ENCODE results near the gene PIP5K1C. TPM values are rescaled to one million over a fixed set of nuclear protein-coding genes. Genes with fewer than 3 reads are reported as not detected.
A peak's percentile ranks its signal among the peaks of the same experiment; 100 is the strongest.

Gene PIP5K1C
- total and polyA plus RNA-seq, 9 of the 15 experiments (the other 6 are each of a cell fraction or from before 2014, with no cell fraction given): 0.38 to 22.1 (median 4.1) TPM

DNA sequence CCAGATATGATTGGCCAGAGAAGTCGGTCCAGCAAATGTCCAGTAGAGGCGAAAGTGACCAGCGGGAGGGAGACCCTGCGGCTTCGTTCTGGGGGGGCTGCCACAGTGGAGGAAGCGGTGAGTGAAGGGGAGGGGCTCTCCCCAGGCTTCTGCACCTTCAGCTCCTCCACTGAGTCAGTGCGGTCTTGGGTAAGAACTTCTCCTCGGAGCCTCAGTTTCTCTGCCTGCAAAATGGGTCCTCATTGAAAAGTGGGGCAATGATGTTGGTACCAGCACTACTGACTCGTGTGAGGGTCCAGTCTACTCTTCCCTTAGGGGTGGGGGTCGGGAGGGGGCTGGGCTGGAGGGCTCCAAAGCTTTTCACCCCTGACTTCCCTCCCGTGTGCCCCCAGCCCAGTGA is 110.8 kb downstream of the PIP5K1C start:
- Histone ChIP-seq H3K27ac (ENCODE audit: extremely low read depth, low read depth, low read length) (no peak overlapping the region), H3K4me2 (ENCODE audit: insufficient read depth, low read length) (no peak overlapping the region), H3K4me3 (no peak overlapping the region), H3K9me3 (replicated peaks; ENCODE audit: control insufficient read depth, insufficient read depth, low read depth, low read length) (peaks cover 14% of the 10 kb centered on the region), H3K79me2 (ENCODE audit: control insufficient read depth, insufficient read depth, low read length) (no peaks in the 10 kb centered on the region), H3K36me3 (ENCODE audit: control insufficient read depth, insufficient read depth, low read length) (peaks cover 2% of the 10 kb centered on the region; the same call in 1 of the 3 replicates), H3K9me1 (ENCODE audit: control insufficient read depth, insufficient read depth, low read length) (no peaks in the 10 kb centered on the region), H4K20me1 (replicated peaks; ENCODE audit: control insufficient read depth, insufficient read depth, low read length) (no peaks in the 10 kb centered on the region), H2AFZ (ENCODE audit: low read depth, low read length) (no peak overlapping the region), H3K4me1 (replicated peaks in 1 of 2; ENCODE audit: control insufficient read depth in 2 of 2, insufficient read depth in 2 of 2, low read length in 2 of 2) (peaks cover 0 to 30% of the 10 kb centered on the region in 2 experiments; a peak in 2 of 5 replicates), H3K27me3 (ENCODE audit: control insufficient read depth in 2 of 2, insufficient read depth in 2 of 2, low read length in 2 of 2) (no peaks in the 10 kb centered on the region), H3K9ac (ENCODE audit: insufficient read depth in 1 of 2, low read depth in 2 of 2, low read length in 2 of 2) (no peak overlapping the region)
- in situ Hi-C loops (cut with MboI) (no loop called here), intact Hi-C loops (cut with micrococcal nuclease) (no loop called here)
- ATAC-seq: no peak
- no peak for FAIRE-seq
- BruUV-seq (replicated peaks): no TSS peak
- DNase-seq (ENCODE audit: extremely low read depth in 1 of 4, low spot score in 3 of 4): no peak
- CTCF ChIA-PET (ENCODE audit: low intra/inter-chr PET ratio): no interaction called here
- 69% methylated on average over 10 of the region's 11 CpGs for WGBS (ENCODE audit: insufficient coverage, low coverage, missing lambda C conversion rate)
- POLR2A ChIA-PET: interaction anchor here (0.9 kb wide), 1 partner anchor 69 kb away, joined by 4 read pairs; no protein-coding TSS in a partner anchor
- no peak for TF ChIP-seq SPI1 (IDR thresholded peaks at IDR 0.05; ENCODE audit: borderline replicate concordance, low read depth, low read length)
- TF ChIP-seq ZNF561 (CRISPR knock-in tag; conservative IDR thresholded peaks at IDR 0.05): no peak
- peak; percentile 63 for TF ChIP-seq RBM25 (IDR thresholded peaks at IDR 0.05; ENCODE audit: low read depth, low read length, severe bottlenecking)
- no peak for TF ChIP-seq FOXA1 (IDR thresholded peaks at IDR 0.05; ENCODE audit: borderline replicate concordance)
- no peak for TF ChIP-seq HMGN3 (IDR thresholded peaks at IDR 0.05; ENCODE audit: borderline replicate concordance, extremely low read depth, insufficient read length, low read depth, low read length)
- peak; percentile 67; the same call in 1 of the 2 replicates for TF ChIP-seq BCOR (IDR thresholded peaks at IDR 0.05)
- TF ChIP-seq ETS2 (tag; IDR thresholded peaks at IDR 0.05; ENCODE audit: borderline replicate concordance, poor library complexity, severe bottlenecking): no peak
- no peak for TF ChIP-seq SMC3 (conservative IDR thresholded peaks at IDR 0.05; ENCODE audit: insufficient read depth, low read depth, low read length)
- no peak for TF ChIP-seq KLF1 (tag; IDR thresholded peaks at IDR 0.05)
- no peak for TF ChIP-seq ZNF282 (CRISPR knock-in tag; IDR thresholded peaks at IDR 0.05)
- TF ChIP-seq, protein P1, sequence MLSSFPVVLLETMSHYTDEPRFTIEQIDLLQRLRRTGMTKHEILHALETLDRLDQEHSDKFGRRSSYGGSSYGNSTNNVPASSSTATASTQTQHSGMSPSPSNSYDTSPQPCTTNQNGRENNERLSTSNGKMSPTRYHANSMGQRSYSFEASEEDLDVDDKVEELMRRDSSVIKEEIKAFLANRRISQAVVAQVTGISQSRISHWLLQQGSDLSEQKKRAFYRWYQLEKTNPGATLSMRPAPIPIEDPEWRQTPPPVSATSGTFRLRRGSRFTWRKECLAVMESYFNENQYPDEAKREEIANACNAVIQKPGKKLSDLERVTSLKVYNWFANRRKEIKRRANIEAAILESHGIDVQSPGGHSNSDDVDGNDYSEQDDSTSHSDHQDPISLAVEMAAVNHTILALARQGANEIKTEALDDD (IDR thresholded peaks at IDR 0.05): no peak
- TF ChIP-seq, protein P2, sequence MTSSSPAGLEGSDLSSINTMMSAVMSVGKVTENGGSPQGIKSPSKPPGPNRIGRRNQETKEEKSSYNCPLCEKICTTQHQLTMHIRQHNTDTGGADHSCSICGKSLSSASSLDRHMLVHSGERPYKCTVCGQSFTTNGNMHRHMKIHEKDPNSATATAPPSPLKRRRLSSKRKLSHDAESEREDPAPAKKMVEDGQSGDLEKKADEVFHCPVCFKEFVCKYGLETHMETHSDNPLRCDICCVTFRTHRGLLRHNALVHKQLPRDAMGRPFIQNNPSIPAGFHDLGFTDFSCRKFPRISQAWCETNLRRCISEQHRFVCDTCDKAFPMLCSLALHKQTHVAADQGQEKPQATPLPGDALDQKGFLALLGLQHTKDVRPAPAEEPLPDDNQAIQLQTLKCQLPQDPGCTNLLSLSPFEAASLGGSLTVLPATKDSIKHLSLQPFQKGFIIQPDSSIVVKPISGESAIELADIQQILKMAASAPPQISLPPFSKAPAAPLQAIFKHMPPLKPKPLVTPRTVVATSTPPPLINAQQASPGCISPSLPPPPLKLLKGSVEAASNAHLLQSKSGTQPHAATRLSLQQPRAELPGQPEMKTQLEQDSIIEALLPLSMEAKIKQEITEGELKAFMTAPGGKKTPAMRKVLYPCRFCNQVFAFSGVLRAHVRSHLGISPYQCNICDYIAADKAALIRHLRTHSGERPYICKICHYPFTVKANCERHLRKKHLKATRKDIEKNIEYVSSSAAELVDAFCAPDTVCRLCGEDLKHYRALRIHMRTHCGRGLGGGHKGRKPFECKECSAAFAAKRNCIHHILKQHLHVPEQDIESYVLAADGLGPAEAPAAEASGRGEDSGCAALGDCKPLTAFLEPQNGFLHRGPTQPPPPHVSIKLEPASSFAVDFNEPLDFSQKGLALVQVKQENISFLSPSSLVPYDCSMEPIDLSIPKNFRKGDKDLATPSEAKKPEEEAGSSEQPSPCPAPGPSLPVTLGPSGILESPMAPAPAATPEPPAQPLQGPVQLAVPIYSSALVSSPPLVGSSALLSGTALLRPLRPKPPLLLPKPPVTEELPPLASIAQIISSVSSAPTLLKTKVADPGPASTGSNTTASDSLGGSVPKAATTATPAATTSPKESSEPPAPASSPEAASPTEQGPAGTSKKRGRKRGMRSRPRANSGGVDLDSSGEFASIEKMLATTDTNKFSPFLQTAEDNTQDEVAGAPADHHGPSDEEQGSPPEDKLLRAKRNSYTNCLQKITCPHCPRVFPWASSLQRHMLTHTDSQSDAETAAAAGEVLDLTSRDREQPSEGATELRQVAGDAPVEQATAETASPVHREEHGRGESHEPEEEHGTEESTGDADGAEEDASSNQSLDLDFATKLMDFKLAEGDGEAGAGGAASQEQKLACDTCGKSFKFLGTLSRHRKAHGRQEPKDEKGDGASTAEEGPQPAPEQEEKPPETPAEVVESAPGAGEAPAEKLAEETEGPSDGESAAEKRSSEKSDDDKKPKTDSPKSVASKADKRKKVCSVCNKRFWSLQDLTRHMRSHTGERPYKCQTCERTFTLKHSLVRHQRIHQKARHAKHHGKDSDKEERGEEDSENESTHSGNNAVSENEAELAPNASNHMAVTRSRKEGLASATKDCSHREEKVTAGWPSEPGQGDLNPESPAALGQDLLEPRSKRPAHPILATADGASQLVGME (CRISPR knock-in tag; IDR thresholded peaks at IDR 0.05): no peak
- TF ChIP-seq ZNF695 (CRISPR knock-in tag; IDR thresholded peaks at IDR 0.05): no peak
- TF ChIP-seq EHMT2 (IDR thresholded peaks at IDR 0.05): no peak
- no peak for TF ChIP-seq SRF (CRISPR knock-in tag; IDR thresholded peaks at IDR 0.05)
- TF ChIP-seq, protein P3, sequence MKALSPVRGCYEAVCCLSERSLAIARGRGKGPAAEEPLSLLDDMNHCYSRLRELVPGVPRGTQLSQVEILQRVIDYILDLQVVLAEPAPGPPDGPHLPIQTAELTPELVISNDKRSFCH (CRISPR knock-in tag; IDR thresholded peaks at IDR 0.05): no peak
- TF ChIP-seq, protein P3 (tag; IDR thresholded peaks at IDR 0.05): no peak
